ENCODE measurements around the gene SHROOM4. TPM values are rescaled to one million over a fixed set of nuclear protein-coding genes. Genes with fewer than 3 reads are reported as not detected.

The SHROOM4 gene
- total RNA-seq, 2 experiments from 2014 or later = not detected

DNA sequence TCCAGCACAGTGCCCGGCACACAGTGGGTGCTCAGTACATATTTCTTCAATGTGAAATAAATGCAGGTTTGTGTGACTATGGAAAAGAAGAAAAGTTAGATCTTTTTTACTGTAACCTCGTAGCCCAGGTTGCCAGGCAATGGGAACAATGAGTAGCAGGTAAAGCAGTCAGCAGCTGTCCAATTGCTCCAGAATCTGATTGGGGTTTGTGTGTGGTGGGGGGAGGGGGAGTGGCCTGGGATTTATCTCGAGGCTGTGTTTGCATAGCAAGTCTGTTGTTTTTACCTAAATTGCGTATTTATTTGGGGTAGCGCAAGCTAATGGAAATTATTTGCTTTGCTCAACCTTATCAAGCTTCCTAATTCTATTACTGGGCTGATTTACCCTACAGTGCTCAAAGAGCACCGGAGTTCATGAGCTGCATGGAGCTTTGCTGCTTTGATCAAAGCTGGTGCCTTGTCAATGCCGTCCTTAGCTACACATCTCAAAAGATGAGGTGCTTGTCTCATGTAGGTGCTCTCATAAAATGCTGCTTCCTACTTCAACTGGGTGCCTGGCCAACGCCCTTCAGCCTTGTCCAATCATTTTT, 198.3 kb downstream of the SHROOM4 start:
- ChIA-PET CTCF (no interaction called here), POLR2A (no interaction called here)
- no peak for DNase-seq
- Mint-ChIP-seq H3K9me3 (no peaks in the 10 kb centered on the region), H3K4me1 (ENCODE audit: low read depth) (no peaks in the 10 kb centered on the region), H3K4me3 (no peak overlapping the region), H3K36me3 (ENCODE audit: low read depth) (no peaks in the 10 kb centered on the region), H3K27me3 (peaks cover 3% of the 10 kb centered on the region), H3K27ac (no peak overlapping the region)
- Histone ChIP-seq H3K9me3 (ENCODE audit: control insufficient read depth in 1 of 2, insufficient read depth in 1 of 2, low read length in 2 of 2) (no peaks in the 10 kb centered on the region), H3K36me3 (ENCODE audit: insufficient read depth, low read length) (no peaks in the 10 kb centered on the region), H3K4me3 (ENCODE audit: low read length) (no peak overlapping the region), H3K27ac (ENCODE audit: low read depth in 1 of 2, low read length in 2 of 2) (no peak overlapping the region), H3K4me1 (ENCODE audit: insufficient read depth, low read length) (no peaks in the 10 kb centered on the region), H3K27me3 (ENCODE audit: control insufficient read depth in 1 of 2, insufficient read depth in 2 of 2, low read length in 2 of 2) (no peaks in the 10 kb centered on the region)
- intact Hi-C loops (cut with DNase I, micrococcal nuclease) = no loop called here
- TF ChIP-seq, protein P1, sequence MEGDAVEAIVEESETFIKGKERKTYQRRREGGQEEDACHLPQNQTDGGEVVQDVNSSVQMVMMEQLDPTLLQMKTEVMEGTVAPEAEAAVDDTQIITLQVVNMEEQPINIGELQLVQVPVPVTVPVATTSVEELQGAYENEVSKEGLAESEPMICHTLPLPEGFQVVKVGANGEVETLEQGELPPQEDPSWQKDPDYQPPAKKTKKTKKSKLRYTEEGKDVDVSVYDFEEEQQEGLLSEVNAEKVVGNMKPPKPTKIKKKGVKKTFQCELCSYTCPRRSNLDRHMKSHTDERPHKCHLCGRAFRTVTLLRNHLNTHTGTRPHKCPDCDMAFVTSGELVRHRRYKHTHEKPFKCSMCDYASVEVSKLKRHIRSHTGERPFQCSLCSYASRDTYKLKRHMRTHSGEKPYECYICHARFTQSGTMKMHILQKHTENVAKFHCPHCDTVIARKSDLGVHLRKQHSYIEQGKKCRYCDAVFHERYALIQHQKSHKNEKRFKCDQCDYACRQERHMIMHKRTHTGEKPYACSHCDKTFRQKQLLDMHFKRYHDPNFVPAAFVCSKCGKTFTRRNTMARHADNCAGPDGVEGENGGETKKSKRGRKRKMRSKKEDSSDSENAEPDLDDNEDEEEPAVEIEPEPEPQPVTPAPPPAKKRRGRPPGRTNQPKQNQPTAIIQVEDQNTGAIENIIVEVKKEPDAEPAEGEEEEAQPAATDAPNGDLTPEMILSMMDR (IDR thresholded peaks at IDR 0.05) = no peak
- ATAC-seq (ENCODE audit: poor library complexity) = no peak

DNA sequence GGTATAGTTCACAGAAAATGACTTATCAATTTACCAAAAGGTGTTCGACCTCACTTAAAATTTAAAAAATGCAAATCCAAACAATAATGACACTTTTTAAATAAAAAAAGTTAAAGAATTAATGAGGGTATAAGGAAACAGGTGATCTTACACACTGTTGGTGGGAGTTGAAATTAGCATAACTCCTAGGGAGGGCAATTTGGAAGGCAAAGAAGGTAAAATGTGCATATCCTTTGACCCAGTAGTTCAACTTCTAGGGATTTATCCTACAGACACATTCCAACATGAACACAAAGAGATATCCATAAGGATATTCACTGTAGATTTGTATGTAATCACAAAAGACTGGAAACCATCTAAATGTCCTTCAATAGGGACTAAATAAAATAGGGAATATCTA, 199.5 kb downstream of the SHROOM4 start:
- no peak overlapping the region for H3K27ac ChIP-seq (ENCODE audit: low read depth in 1 of 2, low read length in 2 of 2)
- H3K27me3 Mint-ChIP-seq = peaks cover 3% of the 10 kb centered on the region

DNA sequence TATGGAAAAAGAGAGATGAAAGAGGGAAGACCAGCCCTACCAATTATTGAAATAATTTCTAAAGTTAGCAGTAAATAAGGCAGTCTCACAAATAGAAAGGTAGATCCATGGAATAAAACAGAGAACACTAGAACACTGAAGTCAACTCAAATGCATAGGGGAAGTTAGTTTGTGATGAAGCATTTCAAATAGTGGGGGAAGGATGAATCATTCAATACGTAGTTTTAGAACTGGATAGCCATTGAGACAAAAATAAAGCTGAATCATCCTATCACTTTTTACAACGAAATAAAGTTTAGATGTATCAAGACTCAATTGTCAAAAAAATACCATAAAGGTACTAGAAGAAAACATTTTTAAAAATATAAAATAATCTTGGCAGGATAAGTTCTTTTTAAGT, 200.1 kb downstream of the SHROOM4 start:
- Histone ChIP-seq H3K9me3 (ENCODE audit: control insufficient read depth in 1 of 2, insufficient read depth in 1 of 2, low read length in 2 of 2) (no peaks in the 10 kb centered on the region), H3K27ac (ENCODE audit: low read depth in 1 of 2, low read length in 2 of 2) (no peak overlapping the region), H3K36me3 (ENCODE audit: insufficient read depth, low read length) (no peaks in the 10 kb centered on the region), H3K27me3 (ENCODE audit: control insufficient read depth in 1 of 2, insufficient read depth in 2 of 2, low read length in 2 of 2) (no peaks in the 10 kb centered on the region), H3K4me3 (ENCODE audit: low read length) (no peak overlapping the region), H3K4me1 (ENCODE audit: insufficient read depth, low read length) (no peaks in the 10 kb centered on the region)
- H3K27me3 Mint-ChIP-seq = peaks cover 3% of the 10 kb centered on the region
- intact Hi-C loops (cut with DNase I, micrococcal nuclease) = no loop called here
- no peak overlapping the region for H3K27ac Mint-ChIP-seq
- DNase-seq (no peak), ATAC-seq (ENCODE audit: poor library complexity) (no peak)
- H3K4me3 Mint-ChIP-seq = no peak overlapping the region
- H3K9me3 Mint-ChIP-seq = no peaks in the 10 kb centered on the region
- POLR2A ChIA-PET = no interaction called here
- H3K36me3 Mint-ChIP-seq (ENCODE audit: low read depth) = no peaks in the 10 kb centered on the region
- TF ChIP-seq, protein P1 (IDR thresholded peaks at IDR 0.05) = no peak
- no peaks in the 10 kb centered on the region for H3K4me1 Mint-ChIP-seq (ENCODE audit: low read depth)
- CTCF ChIA-PET = no interaction called here

More for the DNA sequence above, 199.5 kb downstream of the SHROOM4 start:
- H3K4me1 Mint-ChIP-seq (ENCODE audit: low read depth) = no peaks in the 10 kb centered on the region
- no peak for ATAC-seq (ENCODE audit: poor library complexity)
- no peak overlapping the region for H3K27ac Mint-ChIP-seq
- TF ChIP-seq, protein P1 (IDR thresholded peaks at IDR 0.05) = no peak
- no peaks in the 10 kb centered on the region for H3K9me3 Mint-ChIP-seq
- Histone ChIP-seq H3K4me3 (ENCODE audit: low read length) (no peak overlapping the region), H3K36me3 (ENCODE audit: insufficient read depth, low read length) (no peaks in the 10 kb centered on the region), H3K4me1 (ENCODE audit: insufficient read depth, low read length) (no peaks in the 10 kb centered on the region), H3K9me3 (ENCODE audit: control insufficient read depth in 1 of 2, insufficient read depth in 1 of 2, low read length in 2 of 2) (no peaks in the 10 kb centered on the region), H3K27me3 (ENCODE audit: control insufficient read depth in 1 of 2, insufficient read depth in 2 of 2, low read length in 2 of 2) (no peaks in the 10 kb centered on the region)
- intact Hi-C loops (cut with DNase I, micrococcal nuclease) = no loop called here
- no peaks in the 10 kb centered on the region for H3K36me3 Mint-ChIP-seq (ENCODE audit: low read depth)
- POLR2A ChIA-PET = no interaction called here
- no peak overlapping the region for H3K4me3 Mint-ChIP-seq
- CTCF ChIA-PET = no interaction called here
- no peak for DNase-seq

All from CD4-positive, alpha-beta T cell (primary cell).